Measurements from ENCODE around the gene ALDH8A1. TPM values are rescaled to one million over a fixed set of nuclear protein-coding genes. Genes with fewer than 3 reads are reported as not detected.

ALDH8A1 gene
- total and polyA plus RNA-seq, 8 donors = 0.12 to 3.3 (median 0.45) TPM; not detected in 5

DNA sequence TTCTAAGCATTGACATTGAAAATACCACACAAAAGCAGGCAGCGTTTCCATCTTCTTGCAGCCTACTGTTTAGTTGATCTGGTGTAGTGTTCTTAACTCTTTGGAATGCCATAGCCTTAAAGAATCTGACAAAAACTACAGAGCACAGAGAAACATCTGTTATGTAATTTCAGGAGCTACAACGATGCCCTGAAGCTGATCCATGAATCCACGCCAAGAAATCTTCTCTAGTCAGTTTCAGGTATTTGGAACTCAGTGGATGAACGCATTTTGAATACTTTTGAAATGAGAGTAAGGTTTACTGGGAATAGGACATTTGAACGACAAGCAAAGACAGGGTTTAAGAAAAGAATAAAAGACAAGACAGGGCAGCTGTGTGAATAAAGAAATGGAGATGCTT lies 17.8 kb downstream of the ALDH8A1 start:
- no peak overlapping the region for H3K27ac ChIP-seq
- TF ChIP-seq EP300 (IDR thresholded peaks at IDR 0.05) (no peak), POLR2AphosphoS5 (IDR thresholded peaks at IDR 0.05) (no peak), POLR2A (IDR thresholded peaks at IDR 0.05) (no peak)
- TF ChIP-seq, protein P1, sequence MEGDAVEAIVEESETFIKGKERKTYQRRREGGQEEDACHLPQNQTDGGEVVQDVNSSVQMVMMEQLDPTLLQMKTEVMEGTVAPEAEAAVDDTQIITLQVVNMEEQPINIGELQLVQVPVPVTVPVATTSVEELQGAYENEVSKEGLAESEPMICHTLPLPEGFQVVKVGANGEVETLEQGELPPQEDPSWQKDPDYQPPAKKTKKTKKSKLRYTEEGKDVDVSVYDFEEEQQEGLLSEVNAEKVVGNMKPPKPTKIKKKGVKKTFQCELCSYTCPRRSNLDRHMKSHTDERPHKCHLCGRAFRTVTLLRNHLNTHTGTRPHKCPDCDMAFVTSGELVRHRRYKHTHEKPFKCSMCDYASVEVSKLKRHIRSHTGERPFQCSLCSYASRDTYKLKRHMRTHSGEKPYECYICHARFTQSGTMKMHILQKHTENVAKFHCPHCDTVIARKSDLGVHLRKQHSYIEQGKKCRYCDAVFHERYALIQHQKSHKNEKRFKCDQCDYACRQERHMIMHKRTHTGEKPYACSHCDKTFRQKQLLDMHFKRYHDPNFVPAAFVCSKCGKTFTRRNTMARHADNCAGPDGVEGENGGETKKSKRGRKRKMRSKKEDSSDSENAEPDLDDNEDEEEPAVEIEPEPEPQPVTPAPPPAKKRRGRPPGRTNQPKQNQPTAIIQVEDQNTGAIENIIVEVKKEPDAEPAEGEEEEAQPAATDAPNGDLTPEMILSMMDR (IDR thresholded peaks at IDR 0.05) = no peak
- no peaks in the 10 kb centered on the region for H3K27me3 ChIP-seq
- H3K4me3 ChIP-seq = no peak overlapping the region
- DNase-seq = no peak
- H3K36me3 ChIP-seq = peaks cover 0 to 6% (median 0%) of the 10 kb centered on the region in 4 donors
- no peaks in the 10 kb centered on the region for H3K9me3 ChIP-seq
- intact Hi-C loops (cut with DNase I; ENCODE audit: low total_unique reads) = no loop called here
- WGBS, 5 donors = 73 to 83% (median 80%) methylated on average over 5 of the region's 5 CpGs
- no peaks in the 10 kb centered on the region for H3K4me1 ChIP-seq

DNA sequence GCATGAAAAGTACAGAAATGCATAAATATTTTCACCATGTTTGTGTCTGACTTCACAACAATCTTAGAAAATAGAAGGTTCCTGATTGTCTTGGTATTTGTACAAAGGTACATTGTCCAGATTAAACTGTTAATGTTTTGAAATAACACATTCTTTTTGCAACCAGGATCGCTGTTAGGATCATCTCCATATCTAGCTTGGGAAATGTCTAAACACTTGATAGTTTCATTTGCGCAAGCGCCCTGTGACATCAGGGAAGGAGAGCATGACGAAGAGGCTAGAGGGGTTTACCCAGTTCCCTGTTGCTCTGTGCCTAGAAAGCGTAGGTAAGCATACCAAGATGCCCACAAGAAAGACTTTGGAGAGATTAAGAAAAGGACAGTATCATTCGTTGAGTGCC lies 19.4 kb downstream of the ALDH8A1 start:
- Histone ChIP-seq H3K4me3 (no peak overlapping the region), H3K27ac (no peak overlapping the region), H3K27me3 (no peaks in the 10 kb centered on the region), H3K9me3 (no peaks in the 10 kb centered on the region), H3K36me3 (peaks cover 0 to 6% (median 0%) of the 10 kb centered on the region in 4 donors), H3K4me1 (no peaks in the 10 kb centered on the region)
- WGBS, 5 donors = 85 to 94% (median 92%) methylated on average over 6 of the region's 6 CpGs
- TF ChIP-seq, protein P1 (IDR thresholded peaks at IDR 0.05) = no peak
- TF ChIP-seq EP300 (IDR thresholded peaks at IDR 0.05) = no peak
- intact Hi-C loops (cut with DNase I; ENCODE audit: low total_unique reads) = no loop called here
- DNase-seq = no peak

DNA sequence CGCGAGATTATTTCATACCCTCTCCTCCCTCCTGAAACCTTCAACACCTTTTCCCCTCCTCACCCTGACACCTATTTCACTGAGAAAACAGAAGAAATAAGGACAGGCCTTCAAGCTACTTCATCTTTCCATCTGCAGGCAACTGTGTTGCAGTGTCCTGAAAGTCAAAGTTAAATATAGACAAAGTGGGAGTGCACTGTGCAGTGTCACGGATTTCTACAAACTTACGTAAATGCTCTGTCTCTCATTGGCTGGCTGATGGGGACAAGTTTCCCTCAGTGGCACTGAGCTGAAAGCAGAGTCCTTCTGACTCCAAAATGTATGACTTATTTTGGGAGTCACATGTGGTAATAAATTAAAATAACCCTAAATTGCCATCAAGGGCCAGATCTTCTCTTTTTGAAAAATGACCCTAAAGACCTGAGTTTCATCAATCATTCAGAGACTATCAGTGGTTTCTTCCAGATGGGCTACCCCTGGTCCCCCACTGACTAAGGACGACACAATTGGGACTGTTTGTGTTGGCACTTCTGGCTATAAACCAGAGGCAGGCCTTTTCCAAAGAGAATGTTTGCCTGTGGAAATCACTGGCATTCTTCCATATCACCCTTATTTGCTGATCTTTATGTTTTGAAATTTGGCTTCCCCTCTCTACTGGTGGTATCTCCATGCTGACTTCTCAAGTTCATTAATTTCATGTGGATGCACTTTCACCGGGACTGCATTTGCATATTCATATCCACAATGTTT lies 21.6 kb downstream of the ALDH8A1 start:
- Histone ChIP-seq H3K27ac (no peak overlapping the region), H3K36me3 (peaks cover 0 to 6% (median 0%) of the 10 kb centered on the region in 4 donors), H3K4me3 (no peak overlapping the region), H3K9me3 (no peaks in the 10 kb centered on the region), H3K4me1 (no peaks in the 10 kb centered on the region), H3K27me3 (no peaks in the 10 kb centered on the region)
- intact Hi-C loops (cut with DNase I; ENCODE audit: low total_unique reads) = no loop called here
- WGBS, 5 donors = 75 to 82% (median 78%) methylated on average over 6 of the region's 6 CpGs
- TF ChIP-seq, protein P1 (IDR thresholded peaks at IDR 0.05) = no peak
- TF ChIP-seq POLR2A (IDR thresholded peaks at IDR 0.05) (no peak), EP300 (IDR thresholded peaks at IDR 0.05) (no peak), POLR2AphosphoS5 (IDR thresholded peaks at IDR 0.05) (no peak)
- no peak for DNase-seq

DNA sequence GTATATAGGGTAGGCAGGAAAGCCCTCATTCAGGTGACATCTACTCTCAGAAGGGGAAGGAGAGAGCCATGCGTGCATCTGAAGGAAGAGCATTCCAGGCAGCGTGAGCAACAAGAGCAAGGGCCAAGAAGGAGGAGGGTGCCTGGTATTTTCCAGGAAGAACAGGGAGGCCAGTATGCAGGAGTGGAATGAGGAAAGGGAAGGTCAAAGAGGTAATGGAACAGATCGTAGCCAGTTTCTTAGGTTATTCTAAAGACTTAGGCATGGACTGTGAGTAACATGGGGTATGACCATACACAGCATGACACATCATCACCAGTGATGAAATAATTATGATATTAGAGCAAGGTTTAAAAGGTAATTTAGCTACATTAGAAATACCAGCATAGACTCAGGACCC lies 24.1 kb downstream of the ALDH8A1 start:
- Histone ChIP-seq H3K9me3 (no peaks in the 10 kb centered on the region), H3K27ac (no peak overlapping the region), H3K36me3 (peaks cover 0 to 6% (median 0%) of the 10 kb centered on the region in 4 donors), H3K4me3 (no peak overlapping the region), H3K27me3 (no peaks in the 10 kb centered on the region), H3K4me1 (no peaks in the 10 kb centered on the region)
- no peak for DNase-seq
- TF ChIP-seq POLR2AphosphoS5 (IDR thresholded peaks at IDR 0.05) (no peak), POLR2A (IDR thresholded peaks at IDR 0.05) (no peak), EP300 (IDR thresholded peaks at IDR 0.05) (no peak)
- TF ChIP-seq, protein P1 (IDR thresholded peaks at IDR 0.05) = no peak
- 79 to 91% (median 86%) methylated on average over 3 of the region's 3 CpGs for WGBS, 5 donors
- intact Hi-C loops (cut with DNase I; ENCODE audit: low total_unique reads) = no loop called here

Measured in stomach (tissue), 9 donors.